ENCODE measurements around the gene PKD2L1. TPM values are rescaled to one million over a fixed set of nuclear protein-coding genes. Genes with fewer than 3 reads are reported as not detected.

PKD2L1 gene
- total RNA-seq, 2 experiments from 2014 or later = not detected

GRCh38 chr10:100349087-100349486 is 19.1 kb upstream of the PKD2L1 start:
- peaks cover 62% of the 10 kb centered on the region for H3K36me3 Mint-ChIP-seq
- H3K27me3 Mint-ChIP-seq = no peaks in the 10 kb centered on the region
- DNase-seq = no peak
- peaks cover 49% of the 10 kb centered on the region for H3K4me1 Mint-ChIP-seq
- H3K4me3 Mint-ChIP-seq = peak overlapping the region; percentile 100
- H3K9me3 Mint-ChIP-seq = no peaks in the 10 kb centered on the region
- POLR2A ChIA-PET = interaction anchor here (1.4 to 11.4 kb wide), 4 partner anchors 8 to 26 kb away, joined by 4 to 131 read pairs (median 46); no protein-coding TSS in a partner anchor
- no peak for ATAC-seq (ENCODE audit: low read depth)
- H3K27ac Mint-ChIP-seq = peak overlapping the region; percentile 55

GRCh38 chr10:100348389-100348927 is 18.4 kb upstream of the PKD2L1 start:
- Mint-ChIP-seq H3K27ac (peak overlapping the region; percentile 75), H3K27me3 (no peaks in the 10 kb centered on the region), H3K9me3 (no peaks in the 10 kb centered on the region), H3K4me3 (peak overlapping the region; percentile 100), H3K4me1 (peaks cover 47% of the 10 kb centered on the region), H3K36me3 (peaks cover 56% of the 10 kb centered on the region)
- POLR2A ChIA-PET = interaction anchor here (0.6 to 11.4 kb wide), 4 partner anchors 22 to 162 kb away, joined by 3 to 131 read pairs (median 68); no protein-coding TSS in a partner anchor
- ATAC-seq (ENCODE audit: low read depth) (no peak), DNase-seq (no peak)

DNA sequence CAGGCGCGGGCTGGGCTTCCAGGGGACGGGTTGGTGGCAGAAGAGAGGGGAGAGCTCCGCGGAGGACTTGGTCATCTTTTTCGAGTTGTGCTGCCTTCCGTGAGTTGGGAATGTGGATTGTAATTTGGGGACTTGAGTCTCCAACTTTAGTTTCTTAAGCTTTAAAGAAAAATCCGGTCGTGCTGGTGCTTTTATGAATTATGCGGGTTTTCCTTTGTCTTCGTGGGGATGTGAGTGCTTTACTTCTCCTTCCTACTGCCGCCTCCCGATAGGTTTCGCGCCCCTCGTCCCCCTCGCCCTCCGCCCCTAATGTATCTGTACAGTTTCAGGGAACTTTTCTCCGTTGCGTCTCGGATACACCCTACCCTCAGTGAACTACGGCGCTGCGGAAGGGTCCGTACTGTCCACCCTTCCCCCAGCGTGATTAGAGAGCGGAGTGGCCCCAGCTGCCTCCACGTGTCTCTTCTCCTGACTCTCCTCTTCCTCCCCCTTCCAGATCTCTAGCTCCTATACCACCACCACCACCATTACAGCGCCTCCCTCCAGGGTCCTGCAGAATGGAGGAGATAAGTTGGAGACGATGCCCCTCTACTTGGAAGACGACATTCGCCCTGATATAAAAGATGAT is 17.7 kb upstream of the PKD2L1 start:
- no peaks in the 10 kb centered on the region for H3K9me3 Mint-ChIP-seq
- peak overlapping the region; percentile 100 for H3K4me3 Mint-ChIP-seq
- peaks cover 50% of the 10 kb centered on the region for H3K36me3 Mint-ChIP-seq
- DNase-seq (no peak), ATAC-seq (ENCODE audit: low read depth) (no peak)
- POLR2A ChIA-PET = interaction anchor here (0.6 to 11.4 kb wide), 10 partner anchors 12 to 188 kb away, joined by 3 to 131 read pairs (median 6); partner anchors contain the start of gene HIF1AN
- H3K27ac Mint-ChIP-seq = peak overlapping the region; percentile 75
- H3K4me1 Mint-ChIP-seq = peaks cover 44% of the 10 kb centered on the region
- no peaks in the 10 kb centered on the region for H3K27me3 Mint-ChIP-seq

DNA sequence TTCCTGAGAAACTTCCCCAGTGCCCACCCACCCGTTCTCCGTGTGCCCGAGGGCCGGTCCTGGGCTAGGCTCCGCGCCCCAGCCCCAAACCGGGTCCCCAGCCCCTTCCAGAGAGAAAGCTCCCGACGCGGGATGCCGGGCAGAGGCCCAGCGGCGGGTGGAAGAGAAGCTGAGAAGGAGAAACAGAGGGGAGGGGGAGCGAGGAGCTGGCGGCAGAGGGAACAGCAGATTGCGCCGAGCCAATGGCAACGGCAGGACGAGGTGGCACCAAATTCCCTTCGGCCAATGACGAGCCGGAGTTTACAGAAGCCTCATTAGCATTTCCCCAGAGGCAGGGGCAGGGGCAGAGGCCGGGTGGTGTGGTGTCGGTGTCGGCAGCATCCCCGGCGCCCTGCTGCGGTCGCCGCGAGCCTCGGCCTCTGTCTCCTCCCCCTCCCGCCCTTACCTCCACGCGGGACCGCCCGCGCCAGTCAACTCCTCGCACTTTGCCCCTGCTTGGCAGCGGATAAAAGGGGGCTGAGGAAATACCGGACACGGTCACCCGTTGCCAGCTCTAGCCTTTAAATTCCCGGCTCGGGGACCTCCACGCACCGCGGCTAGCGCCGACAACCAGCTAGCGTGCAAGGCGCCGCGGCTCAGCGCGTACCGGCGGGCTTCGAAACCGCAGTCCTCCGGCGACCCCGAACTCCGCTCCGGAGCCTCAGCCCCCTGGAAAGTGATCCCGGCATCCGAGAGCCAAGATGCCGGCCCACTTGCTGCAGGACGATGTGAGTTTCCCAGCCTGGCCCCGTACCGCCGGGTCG is 16.9 kb upstream of the PKD2L1 start, which contains the start of gene SCD:
Gene SCD, plus strand, starts transcription at position 469 of the 803 bp plus-strand sequence. Its CDS starts 272 bp downstream, at position 741.
- Mint-ChIP-seq H3K4me1 (peaks cover 41% of the 10 kb centered on the region), H3K36me3 (peaks cover 43% of the 10 kb centered on the region), H3K27ac (peak within 1 kb of the TSS; percentile 75), H3K9me3 (no peaks in the 10 kb centered on the region), H3K27me3 (no peaks in the 10 kb centered on the region), H3K4me3 (peak within 1 kb of the TSS; percentile 100)
- DNase-seq (peak; percentile 81), ATAC-seq (ENCODE audit: low read depth) (peak; percentile 91)
- POLR2A ChIA-PET = interaction anchor here (0.6 to 11.4 kb wide), 13 partner anchors 13 to 189 kb away, joined by 3 to 131 read pairs (median 6); partner anchors contain the start of genes BLOC1S2 and HIF1AN

DNA sequence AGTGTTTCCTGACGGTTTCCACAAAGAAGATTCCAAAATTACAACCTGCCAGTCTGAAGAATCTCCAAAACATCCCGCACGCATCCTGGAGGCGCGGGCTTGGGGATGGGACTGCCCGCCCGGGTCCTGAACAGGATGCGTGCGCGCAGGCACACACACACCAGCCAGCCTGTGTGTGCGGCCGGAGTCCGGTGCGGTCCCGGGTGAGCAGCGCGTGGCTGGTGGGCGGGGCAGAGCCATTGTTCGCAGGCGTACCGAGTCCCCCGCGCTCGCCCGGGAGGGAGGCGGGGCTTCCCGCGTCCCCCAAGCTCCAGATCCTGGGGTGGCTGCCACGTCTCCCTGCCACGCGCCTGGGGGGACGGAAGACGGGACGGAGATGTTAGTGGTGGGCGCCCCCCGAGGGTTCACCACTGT is 16.3 kb upstream of the PKD2L1 start:
- POLR2A ChIA-PET = interaction anchor here (0.8 to 11.4 kb wide), 11 partner anchors 12 to 189 kb away, joined by 3 to 131 read pairs (median 6); partner anchors contain the start of genes BLOC1S2 and HIF1AN
- Mint-ChIP-seq H3K4me3 (peak overlapping the region; percentile 100), H3K27me3 (no peaks in the 10 kb centered on the region), H3K36me3 (peaks cover 38% of the 10 kb centered on the region), H3K27ac (peak overlapping the region; percentile 49), H3K9me3 (no peaks in the 10 kb centered on the region), H3K4me1 (peaks cover 38% of the 10 kb centered on the region)
- peak; percentile 86 for DNase-seq
- peak; percentile 73 for ATAC-seq (ENCODE audit: low read depth)

GRCh38 chr10:100345570-100346330 is 15.7 kb upstream of the PKD2L1 start:
- POLR2A ChIA-PET = interaction anchor here (0.7 to 11.4 kb wide), 11 partner anchors 12 to 190 kb away, joined by 3 to 131 read pairs (median 6); partner anchors contain the start of gene HIF1AN
- DNase-seq = no peak
- Mint-ChIP-seq H3K4me3 (peak overlapping the region; percentile 100), H3K4me1 (peaks cover 33% of the 10 kb centered on the region), H3K27ac (peak overlapping the region; percentile 49), H3K36me3 (peaks cover 32% of the 10 kb centered on the region), H3K27me3 (no peaks in the 10 kb centered on the region), H3K9me3 (no peaks in the 10 kb centered on the region)
- ATAC-seq (ENCODE audit: low read depth) = no peak

DNA sequence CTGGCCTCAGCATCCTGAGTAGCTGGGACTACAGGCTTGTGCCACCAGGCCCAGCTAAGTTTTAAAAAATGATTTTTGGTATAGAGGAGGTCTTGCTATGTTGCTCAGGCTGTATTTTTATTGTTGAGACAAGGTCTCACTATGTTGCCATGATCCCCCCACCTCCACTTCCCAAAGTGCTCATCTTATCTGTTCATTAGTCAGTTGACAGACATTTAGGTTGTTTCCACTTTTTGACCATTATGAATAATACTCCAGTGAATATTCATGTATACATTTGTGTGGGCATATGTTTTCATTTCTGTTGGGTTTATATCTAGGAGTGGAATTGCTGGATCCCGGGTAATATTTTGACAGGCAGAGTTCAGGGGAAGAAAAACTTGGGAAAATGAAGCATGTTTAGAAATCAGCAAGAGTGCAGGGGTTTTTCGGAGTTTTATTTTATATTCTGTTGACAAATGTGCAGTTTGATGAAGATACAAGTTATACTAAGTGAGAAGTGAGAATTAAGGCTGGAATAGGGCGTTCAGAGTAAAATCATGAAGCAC is 14.3 kb upstream of the PKD2L1 start:
- peaks cover 24% of the 10 kb centered on the region for H3K4me1 Mint-ChIP-seq
- no peak overlapping the region for H3K4me3 Mint-ChIP-seq
- DNase-seq (no peak), ATAC-seq (ENCODE audit: low read depth) (no peak)
- no peaks in the 10 kb centered on the region for H3K27me3 Mint-ChIP-seq
- H3K27ac Mint-ChIP-seq = no peak overlapping the region
- POLR2A ChIA-PET = interaction anchor here (1.8 to 11.4 kb wide), 3 partner anchors 26 to 89 kb away, joined by 5 to 131 read pairs (median 87); no protein-coding TSS in a partner anchor
- peaks cover 18% of the 10 kb centered on the region for H3K36me3 Mint-ChIP-seq
- no peaks in the 10 kb centered on the region for H3K9me3 Mint-ChIP-seq

DNA sequence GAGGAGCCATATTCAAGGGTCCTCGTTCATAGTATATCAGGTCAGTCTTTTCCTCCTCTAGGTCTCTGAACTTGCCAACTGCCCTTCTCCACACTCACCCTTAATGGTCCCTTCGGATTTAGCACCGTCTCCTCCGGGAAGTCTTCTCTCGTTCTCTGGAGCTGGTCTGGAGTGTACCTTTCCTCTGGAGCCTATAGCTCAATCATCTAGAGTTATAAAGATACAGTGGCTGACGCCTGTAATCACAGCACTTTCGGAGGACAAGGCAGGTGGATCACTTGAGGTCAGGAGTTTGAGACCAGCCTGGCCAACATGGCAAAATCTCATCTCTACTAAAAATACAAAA is 12.6 kb upstream of the PKD2L1 start:
- no peaks in the 10 kb centered on the region for H3K27me3 Mint-ChIP-seq
- no peaks in the 10 kb centered on the region for H3K9me3 Mint-ChIP-seq
- H3K36me3 Mint-ChIP-seq = peaks cover under 1% of the 10 kb centered on the region
- H3K4me1 Mint-ChIP-seq = peaks cover 25% of the 10 kb centered on the region
- ATAC-seq (ENCODE audit: low read depth) (no peak), DNase-seq (no peak)
- no peak overlapping the region for H3K4me3 Mint-ChIP-seq
- no peak overlapping the region for H3K27ac Mint-ChIP-seq
- POLR2A ChIA-PET = interaction anchor here (0.5 to 11.4 kb wide), 5 partner anchors 28 to 614 kb away, joined by 3 to 131 read pairs (median 4); no protein-coding TSS in a partner anchor

DNA sequence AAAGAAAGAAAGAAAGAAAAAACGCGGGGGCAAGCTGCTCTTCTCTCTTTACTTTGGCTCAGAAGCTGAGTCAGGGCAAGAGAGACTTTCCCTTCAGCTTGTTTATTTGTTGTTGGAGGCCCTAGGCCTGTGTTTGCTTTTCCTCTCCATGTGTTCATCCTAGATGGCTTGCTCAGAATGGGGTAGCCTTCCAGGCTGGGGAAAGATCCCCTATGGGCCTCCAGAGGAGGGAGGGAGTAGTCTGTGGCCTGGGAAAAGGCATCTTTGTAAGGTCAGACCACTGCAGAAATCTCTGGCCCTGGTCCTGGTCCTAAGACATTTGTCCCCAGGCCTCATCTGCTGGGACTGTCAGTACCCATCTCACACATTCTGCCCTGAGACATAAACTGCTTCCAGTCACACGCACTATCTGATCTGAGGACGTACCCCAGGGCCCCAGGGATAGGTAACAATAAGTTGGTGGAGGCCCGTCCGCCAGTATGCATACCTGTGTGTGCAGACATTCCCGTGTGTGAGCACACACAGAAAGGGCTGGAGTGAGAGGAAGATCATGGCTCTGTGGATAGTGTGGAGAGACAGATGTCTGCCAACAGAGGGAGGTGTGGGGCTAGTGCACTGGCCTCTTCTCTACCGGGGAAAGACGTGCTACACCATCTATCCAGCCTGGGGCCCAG is 12.1 kb upstream of the PKD2L1 start:
- ATAC-seq (ENCODE audit: low read depth) (peak; percentile 28), DNase-seq (peak; percentile 48)
- H3K4me1 Mint-ChIP-seq = peaks cover 25% of the 10 kb centered on the region
- no peaks in the 10 kb centered on the region for H3K36me3 Mint-ChIP-seq
- no peaks in the 10 kb centered on the region for H3K27me3 Mint-ChIP-seq
- peak overlapping the region; percentile 62 for H3K27ac Mint-ChIP-seq
- POLR2A ChIA-PET = interaction anchor here (0.8 to 11.4 kb wide), 5 partner anchors 8 to 166 kb away, joined by 3 to 131 read pairs (median 4); no protein-coding TSS in a partner anchor
- H3K4me3 Mint-ChIP-seq = no peak overlapping the region
- H3K9me3 Mint-ChIP-seq = no peaks in the 10 kb centered on the region

DNA sequence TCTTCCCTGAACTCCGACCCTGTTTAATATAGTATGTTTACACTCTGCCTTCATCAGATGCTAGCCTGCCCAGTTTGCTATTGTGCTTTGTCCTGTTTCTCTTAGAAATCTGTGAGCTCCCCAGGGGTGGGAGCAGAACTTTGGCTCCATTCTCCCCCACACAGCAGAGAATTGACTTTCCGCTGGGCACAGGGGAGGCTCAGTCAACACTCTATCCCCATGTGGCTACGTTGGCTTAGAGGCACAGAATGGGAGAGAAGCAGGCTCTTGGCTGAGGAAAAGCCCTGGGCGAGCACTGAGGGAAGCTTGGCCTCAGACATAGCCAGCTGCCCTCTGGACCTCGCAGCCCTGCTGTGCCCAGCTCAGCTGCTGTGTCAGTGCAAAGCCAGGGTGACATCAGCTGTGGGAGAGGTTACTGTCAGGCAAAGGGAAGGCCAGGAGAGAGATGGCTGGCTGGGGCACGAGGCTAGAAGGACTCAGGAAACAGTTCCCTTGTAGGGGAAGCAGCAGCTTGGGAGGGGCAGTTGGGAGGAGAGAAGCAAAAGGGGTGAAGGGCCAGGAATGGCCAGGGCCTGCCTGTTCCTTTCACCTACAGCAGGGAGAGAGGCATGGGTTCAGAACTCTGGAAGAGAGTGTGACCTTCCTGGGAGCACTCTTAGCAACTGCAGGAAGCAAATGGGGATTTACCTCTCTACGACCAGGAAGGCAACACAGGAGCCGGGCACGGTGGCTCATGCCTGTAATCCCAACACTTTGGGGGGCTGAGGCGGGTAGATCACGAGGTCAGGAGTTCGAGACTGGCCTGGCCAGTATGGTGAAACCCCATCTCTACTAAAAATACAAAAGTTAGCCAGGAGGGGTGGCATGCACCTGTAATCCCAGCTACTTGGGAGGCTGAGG is 11.2 kb upstream of the PKD2L1 start:
- DNase-seq = no peak
- no peaks in the 10 kb centered on the region for H3K36me3 Mint-ChIP-seq
- H3K4me3 Mint-ChIP-seq = no peak overlapping the region
- POLR2A ChIA-PET = interaction anchor here (0.8 to 11.4 kb wide), 3 partner anchors 9 to 168 kb away, joined by 4 to 131 read pairs (median 5); no protein-coding TSS in a partner anchor
- no peaks in the 10 kb centered on the region for H3K9me3 Mint-ChIP-seq
- no peaks in the 10 kb centered on the region for H3K27me3 Mint-ChIP-seq
- no peak for ATAC-seq (ENCODE audit: low read depth)
- peak overlapping the region; percentile 46 for H3K27ac Mint-ChIP-seq
- H3K4me1 Mint-ChIP-seq = peaks cover 24% of the 10 kb centered on the region

DNA sequence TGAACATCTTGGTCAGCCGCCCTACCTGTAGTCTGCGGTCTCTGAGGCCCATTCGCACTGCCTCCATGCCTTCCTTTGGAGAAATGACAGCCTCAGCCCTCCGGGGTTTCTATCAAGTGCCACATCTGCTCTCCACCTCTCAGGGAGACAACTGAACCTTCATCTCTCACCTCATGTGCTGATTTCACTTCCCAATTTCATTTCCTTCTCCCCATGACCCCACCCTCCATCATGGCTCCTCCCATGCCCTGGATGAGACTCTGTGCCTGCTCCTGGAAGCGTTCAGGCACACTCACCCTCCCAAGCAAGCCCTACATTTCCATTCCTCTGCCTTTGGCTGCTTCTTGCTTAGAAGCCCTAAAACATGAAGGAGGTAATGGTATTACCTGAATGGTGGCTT is 9.2 kb upstream of the PKD2L1 start:
- POLR2A ChIA-PET = interaction anchor here (1.1 kb wide), 1 partner anchor 179 kb away, joined by 5 read pairs; no protein-coding TSS in a partner anchor

More for the DNA sequence above, 9.2 kb upstream of the PKD2L1 start:
- ATAC-seq (ENCODE audit: low read depth) = no peak
- no peaks in the 10 kb centered on the region for H3K27me3 Mint-ChIP-seq
- DNase-seq = no peak
- H3K4me1 Mint-ChIP-seq = peaks cover 15% of the 10 kb centered on the region
- H3K4me3 Mint-ChIP-seq = no peak overlapping the region
- no peaks in the 10 kb centered on the region for H3K9me3 Mint-ChIP-seq
- no peaks in the 10 kb centered on the region for H3K36me3 Mint-ChIP-seq
- peak overlapping the region; percentile 62 for H3K27ac Mint-ChIP-seq
